ENCODE measurements around the gene TMEM259. TPM values are rescaled to one million over a fixed set of nuclear protein-coding genes. Genes with fewer than 3 reads are reported as not detected.

Gene TMEM259
- total RNA-seq, 4 donors from 2014 or later: 226 to 676 (median 303) TPM

DNA sequence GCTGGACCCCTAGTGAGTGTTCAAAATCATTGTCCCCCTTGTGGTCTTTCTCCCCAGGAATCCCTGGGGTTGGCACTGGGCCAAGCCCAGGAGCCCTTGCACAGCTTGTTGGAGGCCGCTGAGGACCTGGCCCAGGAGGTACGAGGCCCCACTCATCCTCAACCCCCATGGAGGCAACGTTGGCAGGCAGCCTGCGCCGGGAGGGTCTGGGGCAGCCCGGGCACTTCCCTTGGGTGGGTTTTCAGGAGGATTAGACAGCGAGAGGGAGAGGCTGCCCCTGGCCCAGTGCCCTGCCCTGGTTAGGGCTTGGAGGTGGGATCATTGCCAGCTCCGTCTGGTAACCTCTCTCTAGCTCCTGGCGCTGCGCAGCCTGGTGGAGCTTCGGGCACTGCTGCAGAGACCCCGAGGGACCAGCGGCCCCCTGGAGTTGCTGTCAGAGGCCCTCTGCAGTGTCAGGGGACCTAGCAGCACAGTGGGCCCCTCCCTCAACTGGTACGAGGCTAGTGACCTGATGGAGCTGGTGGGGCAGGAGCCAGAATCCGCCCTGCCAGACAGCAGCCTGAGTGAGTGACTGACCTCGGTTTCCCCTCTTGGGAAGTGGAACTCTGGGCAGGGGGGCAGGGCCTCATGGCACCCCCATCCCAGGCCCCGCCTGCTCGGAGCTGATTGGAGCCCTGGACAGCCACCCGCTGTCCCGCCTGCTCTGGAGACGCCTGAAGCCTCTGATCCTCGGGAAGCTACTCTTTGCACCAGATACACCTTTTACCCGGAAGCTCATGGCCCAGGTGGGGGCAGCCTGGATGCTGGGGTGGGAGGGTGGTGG is 22.0 kb upstream of the TMEM259 start:
- intact Hi-C loops (cut with DNase I; ENCODE audit: low total_unique reads): no loop called here
- no peak for TF ChIP-seq EP300 (IDR thresholded peaks at IDR 0.05; ENCODE audit: low read depth)
- no peak for TF ChIP-seq POLR2A (IDR thresholded peaks at IDR 0.05)
- TF ChIP-seq, protein P1, sequence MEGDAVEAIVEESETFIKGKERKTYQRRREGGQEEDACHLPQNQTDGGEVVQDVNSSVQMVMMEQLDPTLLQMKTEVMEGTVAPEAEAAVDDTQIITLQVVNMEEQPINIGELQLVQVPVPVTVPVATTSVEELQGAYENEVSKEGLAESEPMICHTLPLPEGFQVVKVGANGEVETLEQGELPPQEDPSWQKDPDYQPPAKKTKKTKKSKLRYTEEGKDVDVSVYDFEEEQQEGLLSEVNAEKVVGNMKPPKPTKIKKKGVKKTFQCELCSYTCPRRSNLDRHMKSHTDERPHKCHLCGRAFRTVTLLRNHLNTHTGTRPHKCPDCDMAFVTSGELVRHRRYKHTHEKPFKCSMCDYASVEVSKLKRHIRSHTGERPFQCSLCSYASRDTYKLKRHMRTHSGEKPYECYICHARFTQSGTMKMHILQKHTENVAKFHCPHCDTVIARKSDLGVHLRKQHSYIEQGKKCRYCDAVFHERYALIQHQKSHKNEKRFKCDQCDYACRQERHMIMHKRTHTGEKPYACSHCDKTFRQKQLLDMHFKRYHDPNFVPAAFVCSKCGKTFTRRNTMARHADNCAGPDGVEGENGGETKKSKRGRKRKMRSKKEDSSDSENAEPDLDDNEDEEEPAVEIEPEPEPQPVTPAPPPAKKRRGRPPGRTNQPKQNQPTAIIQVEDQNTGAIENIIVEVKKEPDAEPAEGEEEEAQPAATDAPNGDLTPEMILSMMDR (IDR thresholded peaks at IDR 0.05): no peak
- Histone ChIP-seq H3K27me3 (no peaks in the 10 kb centered on the region), H3K4me3 (peak overlapping the region in 2 of 4 donors; percentile 52 to 55), H3K36me3 (no peaks in the 10 kb centered on the region), H3K27ac (peak overlapping the region; percentile 72 to 81 (median 78)), H3K9me3 (no peaks in the 10 kb centered on the region), H3K4me1 (peaks cover 29 to 55% (median 36%) of the 10 kb centered on the region in 4 donors)
- 43% methylated on average over 22 of the region's 23 CpGs; no CpG with 5 or more reads in 1 of the 2 donors for WGBS, 2 donors (ENCODE audit: low coverage in 1 of 2)
- in situ Hi-C loops (cut with MboI; ENCODE audit: low pct_ligation_motif_present in 1 of 4, low pct_unique_long_range_greater_than_20kb in 1 of 4, low sequenced_read_pairs in 3 of 4): no loop called here
- DNase-seq: peak; percentile 76

DNA sequence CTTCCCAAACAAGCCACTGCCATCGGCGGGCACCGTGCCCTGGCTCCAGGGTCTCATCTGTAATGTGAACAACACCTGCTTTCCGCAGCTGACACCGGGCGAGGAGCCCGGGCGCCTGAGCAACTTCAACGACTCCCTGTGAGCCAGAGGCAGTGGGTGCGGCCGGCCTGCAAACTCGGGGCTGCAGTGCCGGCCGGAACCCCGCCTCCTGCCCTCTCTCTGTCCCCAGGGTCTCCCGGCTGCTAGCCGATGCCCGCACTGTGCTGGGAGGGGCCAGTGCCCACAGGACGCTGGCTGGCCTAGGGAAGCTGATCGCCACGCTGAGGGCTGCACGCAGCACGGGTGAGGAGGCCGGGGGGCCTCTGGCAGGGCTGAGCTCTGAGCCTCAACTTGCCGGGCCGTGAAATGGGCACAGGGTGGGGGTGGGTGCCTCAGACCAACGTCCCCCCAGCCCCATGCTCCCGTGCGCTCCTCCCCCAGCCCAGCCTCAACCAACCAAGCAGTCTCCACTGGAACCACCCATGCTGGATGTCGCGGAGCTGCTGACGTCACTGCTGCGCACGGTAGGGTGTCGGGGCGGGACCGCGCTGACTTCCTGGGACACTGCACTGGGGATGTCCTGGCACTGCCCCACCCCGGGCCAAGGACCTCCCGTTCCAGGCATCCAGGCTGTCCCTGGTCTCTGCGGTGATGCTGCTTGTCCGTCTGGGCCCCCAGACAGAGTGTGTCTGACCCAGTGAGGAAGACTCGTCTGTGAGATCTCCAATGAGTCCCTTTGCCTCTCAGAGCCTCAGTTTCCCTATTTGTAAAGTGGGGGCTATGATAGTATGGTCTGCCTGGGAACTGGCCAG is 21.1 kb upstream of the TMEM259 start:
- intact Hi-C loops (cut with DNase I; ENCODE audit: low total_unique reads) (no loop called here), in situ Hi-C loops (cut with MboI; ENCODE audit: low pct_ligation_motif_present in 1 of 4, low pct_unique_long_range_greater_than_20kb in 1 of 4, low sequenced_read_pairs in 3 of 4) (no loop called here)
- H3K4me3 ChIP-seq: peak overlapping the region in 3 of 4 donors; percentile 22 to 55 (median 52)
- no peaks in the 10 kb centered on the region for H3K36me3 ChIP-seq
- no peaks in the 10 kb centered on the region for H3K9me3 ChIP-seq
- H3K4me1 ChIP-seq: peaks cover 29 to 55% (median 36%) of the 10 kb centered on the region in 4 donors
- peak overlapping the region; percentile 72 to 81 (median 78) for H3K27ac ChIP-seq
- TF ChIP-seq POLR2AphosphoS5 (IDR thresholded peaks at IDR 0.05) (peak; percentile 14 to 75 (median 70)), EP300 (IDR thresholded peaks at IDR 0.05; ENCODE audit: low read depth) (no peak), POLR2A (IDR thresholded peaks at IDR 0.05) (peak; percentile 72)
- no peaks in the 10 kb centered on the region for H3K27me3 ChIP-seq
- WGBS, 2 donors (ENCODE audit: low coverage in 1 of 2): 37% methylated on average over 30 of the region's 43 CpGs; no CpG with 5 or more reads in 1 of the 2 donors
- peak; percentile 94 for DNase-seq

DNA sequence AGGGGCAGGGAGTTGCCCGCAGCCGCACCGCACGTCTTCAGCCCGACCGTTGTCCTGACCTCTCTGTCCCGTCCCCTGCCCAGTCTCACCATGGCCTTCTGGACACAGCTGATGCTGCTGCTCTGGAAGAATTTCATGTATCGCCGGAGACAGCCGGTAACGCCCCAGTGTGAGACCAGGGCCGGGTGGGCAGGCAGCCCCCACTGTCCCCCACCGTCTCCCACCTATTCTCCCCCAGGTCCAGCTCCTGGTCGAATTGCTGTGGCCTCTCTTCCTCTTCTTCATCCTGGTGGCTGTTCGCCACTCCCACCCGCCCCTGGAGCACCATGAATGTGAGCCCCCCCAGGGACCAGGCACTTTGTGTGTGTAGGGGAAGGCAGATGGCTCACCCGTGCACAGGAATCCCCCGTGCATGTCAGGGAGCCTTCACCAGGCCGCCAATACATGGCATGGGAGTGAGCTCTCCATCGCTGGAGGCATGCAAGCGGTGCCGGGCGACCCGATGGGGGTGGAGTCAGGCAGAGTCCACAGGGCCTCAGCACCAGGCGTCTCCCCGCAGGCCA is 20.4 kb upstream of the TMEM259 start:
- DNase-seq: no peak
- TF ChIP-seq POLR2AphosphoS5 (IDR thresholded peaks at IDR 0.05) (no peak), EP300 (IDR thresholded peaks at IDR 0.05; ENCODE audit: low read depth) (no peak), POLR2A (IDR thresholded peaks at IDR 0.05) (no peak)
- TF ChIP-seq, protein P1 (IDR thresholded peaks at IDR 0.05): no peak
- Histone ChIP-seq H3K4me1 (peaks cover 29 to 55% (median 34%) of the 10 kb centered on the region in 4 donors), H3K36me3 (peaks cover 0 to 2% (median 0%) of the 10 kb centered on the region in 4 donors), H3K4me3 (peak overlapping the region in 3 of 4 donors; percentile 33 to 55 (median 52)), H3K27ac (peak overlapping the region; percentile 72 to 81 (median 78)), H3K27me3 (no peaks in the 10 kb centered on the region), H3K9me3 (no peaks in the 10 kb centered on the region)
- 4 to 15% methylated on average over 5 to 25 of the region's 26 CpGs for WGBS, 2 donors (ENCODE audit: low coverage in 1 of 2)
- in situ Hi-C loops (cut with MboI; ENCODE audit: low pct_ligation_motif_present in 1 of 4, low pct_unique_long_range_greater_than_20kb in 1 of 4, low sequenced_read_pairs in 3 of 4) (no loop called here), intact Hi-C loops (cut with DNase I; ENCODE audit: low total_unique reads) (no loop called here)

DNA sequence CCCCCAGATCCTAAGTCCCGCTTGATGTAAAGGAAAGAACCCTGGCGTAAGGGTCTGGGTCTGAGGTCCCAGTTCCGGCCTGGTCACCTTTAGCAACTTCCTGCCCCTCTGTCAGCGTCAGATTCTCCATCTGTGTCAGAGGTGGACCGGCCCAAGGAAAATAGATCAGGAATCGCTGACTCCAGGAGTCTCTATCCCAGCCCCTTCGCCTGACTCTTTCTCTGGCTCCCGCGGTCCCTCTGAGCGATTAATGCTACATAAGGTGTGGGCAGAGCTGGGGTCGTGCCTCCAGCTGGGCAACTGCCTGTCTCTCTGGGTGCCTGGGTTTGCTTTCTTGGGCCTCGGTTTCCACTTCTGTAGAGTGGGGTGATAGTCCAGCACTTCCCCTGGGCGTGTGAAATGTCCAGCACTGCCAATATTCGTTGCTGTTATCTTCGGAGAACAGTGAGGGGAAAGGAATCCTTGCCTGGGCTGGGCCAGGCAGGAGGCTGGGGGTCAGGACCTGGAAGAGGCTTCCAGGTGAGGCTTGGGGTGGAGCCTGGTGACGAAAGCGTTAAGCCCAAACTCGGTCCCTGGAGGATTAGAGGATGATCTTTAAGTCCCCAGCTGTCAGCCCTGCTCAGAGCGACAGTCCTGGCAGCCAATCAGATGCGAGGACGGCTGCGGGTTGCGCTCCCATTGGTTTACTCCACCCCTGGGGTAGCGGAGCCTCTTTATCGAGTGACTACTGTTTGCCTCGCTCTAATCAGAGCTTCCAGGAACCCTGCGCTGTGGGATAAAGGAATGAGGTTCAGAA is 19.8 kb upstream of the TMEM259 start:
- H3K27ac ChIP-seq: peak overlapping the region; percentile 72 to 81 (median 78)

More for the DNA sequence above, 19.8 kb upstream of the TMEM259 start:
- in situ Hi-C loops (cut with MboI; ENCODE audit: low pct_ligation_motif_present in 1 of 4, low pct_unique_long_range_greater_than_20kb in 1 of 4, low sequenced_read_pairs in 3 of 4) (no loop called here), intact Hi-C loops (cut with DNase I; ENCODE audit: low total_unique reads) (no loop called here)
- no peaks in the 10 kb centered on the region for H3K27me3 ChIP-seq
- peaks cover 0 to 8% (median 2%) of the 10 kb centered on the region in 4 donors for H3K36me3 ChIP-seq
- H3K4me1 ChIP-seq: peaks cover 29 to 55% (median 34%) of the 10 kb centered on the region in 4 donors
- TF ChIP-seq EP300 (IDR thresholded peaks at IDR 0.05; ENCODE audit: low read depth) (no peak), POLR2AphosphoS5 (IDR thresholded peaks at IDR 0.05) (no peak), POLR2A (IDR thresholded peaks at IDR 0.05) (no peak)
- TF ChIP-seq, protein P1 (IDR thresholded peaks at IDR 0.05): no peak
- peak; percentile 94 for DNase-seq
- H3K9me3 ChIP-seq: no peaks in the 10 kb centered on the region
- H3K4me3 ChIP-seq: peak overlapping the region; percentile 23 to 55 (median 42)
- WGBS, 2 donors (ENCODE audit: low coverage in 1 of 2): 1% methylated on average over 27 of the region's 27 CpGs; no CpG with 5 or more reads in 1 of the 2 donors
